ENCODE results near the gene CUEDC1. TPM values are rescaled to one million over a fixed set of nuclear protein-coding genes. Genes with fewer than 3 reads are reported as not detected.

The CUEDC1 gene
- total and polyA plus RNA-seq, 2 of the 13 experiments (the other 11 are each of a cell fraction or from before 2014, with no cell fraction given): 7.4 to 12.9 TPM

- TF ChIP-seq ZNF687 (CRISPR knock-in tag; IDR thresholded peaks at IDR 0.05) (peak; percentile 40), TARDBP (CRISPR knock-in tag; IDR thresholded peaks at IDR 0.05) (peak; percentile 38; the same call in 1 of the 2 replicates), MTF2 (CRISPR knock-in tag; IDR thresholded peaks at IDR 0.05; ENCODE audit: borderline replicate concordance) (no peak), CSRNP2 (CRISPR knock-in tag; conservative IDR thresholded peaks at IDR 0.05; ENCODE audit: low read depth) (no peak), TERF1 (CRISPR knock-in tag; IDR thresholded peaks at IDR 0.05) (no peak), REST (IDR thresholded peaks at IDR 0.05; ENCODE audit: borderline replicate concordance in 1 of 2, low read depth in 1 of 2, low read length in 2 of 2) (no peak), MED8 (CRISPR knock-in tag; IDR thresholded peaks at IDR 0.05; ENCODE audit: insufficient replicate concordance) (peak; percentile 89), THRA (CRISPR knock-in tag; IDR thresholded peaks at IDR 0.05; ENCODE audit: borderline replicate concordance) (peak; percentile 71; the same call in 1 of the 2 replicates), ZNF136 (CRISPR knock-in tag; IDR thresholded peaks at IDR 0.05; ENCODE audit: low read depth) (no peak; the same call in 1 of the 2 replicates), PRMT3 (CRISPR knock-in tag; IDR thresholded peaks at IDR 0.05; ENCODE audit: borderline replicate concordance, low read depth) (0 out of 2 replicates have a peak, but pooled peaks have one; percentile 25), ARHGAP35 (CRISPR knock-in tag; IDR thresholded peaks at IDR 0.05; ENCODE audit: borderline replicate concordance) (peak; percentile 21; the same call in 1 of the 2 replicates)
These were observed 94.0 kb downstream of the CUEDC1 start (continued) for GRCh38 chr17:57861000-57861789.

All from HepG2 (cell line).